Mesenchymal stem cell (in vitro differentiated cells and primary cell): ENCODE data around the gene VSX2.

Experiments used
- DNase-seq: peaks from one replicate; pipeline ENCODE4 v3.0.0-alpha.2; 2013
- H2AFZ ChIP-seq: one replicate; pipeline ENCODE4 v1.6.1; 2013; ENCODE audit warnings: low read depth, mild to moderate bottlenecking, control low read depth, inconsistent platforms, low read length, moderate library complexity
- H2AK5ac ChIP-seq: 2 replicates; pipeline ENCODE4 v1.6.1; 2013; ENCODE audit warnings: low read length, moderate library complexity, mild to moderate bottlenecking, inconsistent platforms; ENCODE audit not compliant: severe bottlenecking
- H2BK120ac ChIP-seq: one replicate; pipeline ENCODE4 v1.6.1; 2013; ENCODE audit warnings: low read depth, mild to moderate bottlenecking, inconsistent platforms, low read length, moderate library complexity
- H2BK12ac ChIP-seq, 2 experiments: one replicate each; pipeline ENCODE4 v1.6.1; 2013; ENCODE audit warnings: inconsistent platforms in 2 of 2, low read length in 2 of 2, mild to moderate bottlenecking in 2 of 2, moderate library complexity in 2 of 2, control low read depth in 1 of 2
- H2BK15ac ChIP-seq: one replicate; pipeline ENCODE4 v1.6.1; 2013; ENCODE audit warnings: mild to moderate bottlenecking, low read depth, inconsistent platforms; ENCODE audit not compliant: poor library complexity, severe bottlenecking
- H2BK5ac ChIP-seq: 2 replicates; pipeline ENCODE4 v1.6.1; 2013; ENCODE audit warnings: low read depth, mild to moderate bottlenecking, low read length, control low read depth, inconsistent platforms; ENCODE audit not compliant: poor library complexity, severe bottlenecking
- H3K14ac ChIP-seq, 2 experiments: one replicate each; pipeline ENCODE4 v1.6.1; 2013; ENCODE audit warnings: inconsistent platforms in 2 of 2, low read length in 2 of 2, control low read depth in 1 of 2, mild to moderate bottlenecking in 1 of 2, moderate library complexity in 1 of 2
- H3K18ac ChIP-seq, 2 experiments: one replicate each; pipeline ENCODE4 v1.6.1; 2013; ENCODE audit warnings: inconsistent platforms in 2 of 2, low read length in 2 of 2, control low read depth in 1 of 2, low read depth in 1 of 2, mild to moderate bottlenecking in 1 of 2
- H3K23ac ChIP-seq, 2 experiments: one replicate each; pipeline ENCODE4 v1.6.1; 2013; ENCODE audit warnings: inconsistent platforms in 2 of 2, low read length in 2 of 2, mild to moderate bottlenecking in 2 of 2, moderate library complexity in 2 of 2, control low read depth in 1 of 2
- H3K27ac ChIP-seq: 2 replicates; pipeline ENCODE4 v1.5.1; 2013; ENCODE audit warnings: mild to moderate bottlenecking, moderate library complexity, low read length, control low read depth, inconsistent platforms; ENCODE audit not compliant: poor library complexity, severe bottlenecking
- H3K27me3 ChIP-seq, 2 experiments: 2 replicates each; pipeline versions ENCODE4 v1.6.1 to v1.7.0; 2013; ENCODE audit warnings: low read length in 2 of 2, mild to moderate bottlenecking in 2 of 2, moderate library complexity in 2 of 2, control low read depth in 1 of 2, inconsistent platforms in 1 of 2; ENCODE audit not compliant: control insufficient read depth in 1 of 2, insufficient read depth in 1 of 2
- H3K36me3 ChIP-seq, 2 experiments: 2 replicates each; pipeline versions ENCODE4 v1.6.1 to v1.7.0; 2013; ENCODE audit warnings: low read length in 2 of 2, control low read depth in 1 of 2, inconsistent platforms in 1 of 2, low read depth in 1 of 2, mild to moderate bottlenecking in 1 of 2; ENCODE audit not compliant: insufficient read depth in 2 of 2, control insufficient read depth in 1 of 2
- H3K4ac ChIP-seq, 2 experiments: one replicate each; pipeline ENCODE4 v1.6.1; 2013; ENCODE audit warnings: inconsistent platforms in 2 of 2, low read length in 2 of 2, mild to moderate bottlenecking in 2 of 2, moderate library complexity in 2 of 2, control low read depth in 1 of 2, low read depth in 1 of 2
- H3K4me1 ChIP-seq: 2 replicates; pipeline ENCODE4 v1.6.1; 2013; ENCODE audit warnings: low read depth, low read length, control low read depth; ENCODE audit not compliant: control insufficient read depth, insufficient read depth
- H3K4me2 ChIP-seq: 2 replicates; pipeline ENCODE4 v1.6.1; 2013; ENCODE audit warnings: low read length, mild to moderate bottlenecking, inconsistent platforms; ENCODE audit not compliant: poor library complexity, severe bottlenecking
- H3K4me3 ChIP-seq, 2 experiments: 2 replicates each; pipeline versions ENCODE4 v1.5.1 to v1.7.0; 2013; ENCODE audit warnings: low read length in 2 of 2, mild to moderate bottlenecking in 2 of 2, control low read depth in 1 of 2, low read depth in 1 of 2; ENCODE audit not compliant: insufficient read depth in 1 of 2
- H3K79me1 ChIP-seq: replicated peaks from 2 replicates; pipeline ENCODE4 v1.6.1; 2013; ENCODE audit warnings: mild to moderate bottlenecking, control low read depth, low read length, inconsistent platforms; ENCODE audit not compliant: poor library complexity, severe bottlenecking
- H3K9ac ChIP-seq: 2 replicates; pipeline ENCODE4 v1.7.0; 2013; ENCODE audit warnings: mild to moderate bottlenecking, low read length, moderate library complexity
- H3K9me3 ChIP-seq: 2 replicates; pipeline ENCODE4 v1.7.0; 2013; ENCODE audit warnings: mild to moderate bottlenecking, low read length; ENCODE audit not compliant: control insufficient read depth
- H4K8ac ChIP-seq: one replicate; pipeline ENCODE4 v1.6.1; 2013; ENCODE audit warnings: inconsistent platforms, mild to moderate bottlenecking, low read length, moderate library complexity
- H4K91ac ChIP-seq: one replicate; pipeline ENCODE4 v1.6.1; 2013; ENCODE audit warnings: mild to moderate bottlenecking, low read length, inconsistent platforms
- WGBS: methylation state at CpG from one replicate; pipeline ENCODE4 v1.1.7; 2013; ENCODE audit warnings: mixed read lengths; 5-methylcytosine and 5-hydroxymethylcytosine counted together

Gene VSX2

DNA sequence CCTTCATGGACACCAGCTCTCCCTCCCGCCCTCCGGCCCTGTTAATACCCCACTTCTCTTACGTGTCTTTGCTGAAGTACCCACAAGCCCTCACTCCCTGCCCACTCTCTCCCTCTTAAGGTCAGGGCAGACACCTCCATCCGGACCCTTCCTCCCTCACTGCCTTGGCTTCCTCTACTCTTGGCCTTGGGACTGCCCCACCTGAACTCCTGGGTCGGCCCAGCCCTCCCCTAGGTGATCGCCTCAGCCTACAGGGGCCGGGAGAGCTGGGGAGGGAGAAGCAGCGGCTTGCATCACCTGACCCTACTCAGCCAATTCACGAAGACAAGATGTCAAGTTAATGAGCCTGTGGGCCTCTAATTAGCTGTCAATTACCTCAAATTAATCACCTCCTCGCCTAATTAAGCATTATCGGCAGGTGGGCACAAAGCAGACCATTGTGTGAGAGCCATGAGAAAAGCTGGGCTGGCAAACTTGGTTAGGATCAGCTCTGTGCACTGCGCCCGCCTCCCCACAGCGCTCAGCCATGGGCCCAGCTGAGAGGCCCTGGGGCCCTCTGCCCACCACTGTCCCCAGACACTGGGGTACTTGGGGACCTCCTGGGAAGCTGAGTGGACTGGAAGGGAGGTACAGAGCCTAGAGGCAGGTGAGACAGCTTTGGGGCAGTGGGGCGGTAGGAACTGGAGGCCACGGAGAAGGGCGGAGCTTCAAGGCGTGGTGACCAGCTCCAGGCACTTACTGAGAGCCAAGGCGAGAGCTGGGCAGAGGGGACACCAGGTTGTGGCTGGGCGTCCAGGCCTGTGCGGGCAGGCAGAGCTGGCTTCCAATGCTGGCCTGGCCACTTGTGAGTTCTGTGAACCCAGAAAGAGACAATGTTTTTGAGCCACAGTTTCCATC is 25.1 kb upstream of the VSX2 start:
- Histone ChIP-seq H2AFZ (no peak overlapping the region), H4K91ac (no peak overlapping the region), H3K9ac (no peak overlapping the region), H3K14ac (no peak overlapping the region), H2BK5ac (no peak overlapping the region), H3K36me3 (no peaks in the 10 kb centered on the region), H3K4ac (no peak overlapping the region), H2BK120ac (no peak overlapping the region), H3K4me1 (peaks cover 7% of the 10 kb centered on the region), H3K79me1 (no peaks in the 10 kb centered on the region), H3K27me3 (peaks cover 39 to 50% of the 10 kb centered on the region in 2 experiments), H4K8ac (no peak overlapping the region), H3K18ac (no peak overlapping the region), H3K4me2 (no peak overlapping the region), H3K23ac (no peak overlapping the region), H2AK5ac (no peak overlapping the region), H2BK15ac (no peak overlapping the region), H2BK12ac (no peak overlapping the region), H3K9me3 (no peaks in the 10 kb centered on the region), H3K4me3 (no peak overlapping the region), H3K27ac (no peak overlapping the region)
- no peak for DNase-seq
- WGBS, result 69% methylated on average over 21 of the region's 21 CpGs

DNA sequence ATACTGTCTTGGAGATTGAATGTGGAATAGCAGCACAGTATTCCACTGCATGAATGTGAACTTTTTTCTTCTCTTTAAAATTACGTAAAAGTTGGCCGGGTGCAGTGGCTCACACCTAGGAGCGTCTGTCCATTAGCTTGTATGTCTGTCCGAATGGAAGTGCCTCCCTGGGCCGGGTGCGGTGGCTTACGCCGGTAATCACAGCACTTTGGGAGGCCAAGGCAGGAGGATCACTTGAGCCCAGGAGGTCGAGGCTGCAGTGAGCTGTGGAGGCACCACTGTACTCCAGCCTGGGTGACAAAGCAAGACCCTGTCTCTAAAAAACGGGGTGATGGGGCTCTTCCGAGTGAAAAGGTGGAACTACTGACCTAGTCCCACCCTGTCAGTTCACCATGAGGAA is 22.6 kb upstream of the VSX2 start:
- 82% methylated on average over 11 of the region's 11 CpGs for whole genome bisulfite sequencing
- H3K27me3 ChIP-seq, result peaks cover 49 to 72% of the 10 kb centered on the region in 2 experiments

GRCh38 chr14:74217672-74218448 is 21.4 kb upstream of the VSX2 start:
- Histone ChIP-seq H4K8ac (peak overlapping the region; percentile 4), H3K4ac (no peak overlapping the region), H3K4me2 (peak overlapping the region; percentile 61), H3K4me1 (peaks cover 7% of the 10 kb centered on the region), H3K27ac (no peak overlapping the region), H3K27me3 (peaks cover 56 to 72% of the 10 kb centered on the region in 2 experiments), H2BK5ac (no peak overlapping the region), H2BK120ac (no peak overlapping the region), H3K36me3 (no peaks in the 10 kb centered on the region), H3K18ac (no peak overlapping the region), H3K9ac (no peak overlapping the region), H3K23ac (no peak overlapping the region), H2AK5ac (no peak overlapping the region), H3K14ac (no peak overlapping the region), H3K9me3 (no peaks in the 10 kb centered on the region), H3K79me1 (no peaks in the 10 kb centered on the region), H2BK12ac (no peak overlapping the region), H4K91ac (no peak overlapping the region), H2BK15ac (no peak overlapping the region), H2AFZ (no peak overlapping the region), H3K4me3 (peak overlapping the region in 1 of 2 experiments; percentile 62)
- DNase-seq, result peak; percentile 63
- 13% methylated on average over 40 of the region's 40 CpGs for WGBS

More for the DNA sequence above, 22.6 kb upstream of the VSX2 start:
- no peak for DNase-seq
- Histone ChIP-seq H2BK5ac (no peak overlapping the region), H3K9ac (no peak overlapping the region), H3K4me2 (no peak overlapping the region), H3K14ac (no peak overlapping the region), H3K4ac (no peak overlapping the region), H3K4me1 (peaks cover 7% of the 10 kb centered on the region), H3K23ac (no peak overlapping the region), H3K9me3 (no peaks in the 10 kb centered on the region), H3K18ac (no peak overlapping the region), H3K79me1 (no peaks in the 10 kb centered on the region), H2AK5ac (no peak overlapping the region), H2BK15ac (no peak overlapping the region), H3K4me3 (no peak overlapping the region), H2BK120ac (no peak overlapping the region), H4K91ac (no peak overlapping the region), H4K8ac (no peak overlapping the region), H2AFZ (no peak overlapping the region), H3K36me3 (no peaks in the 10 kb centered on the region), H3K27ac (no peak overlapping the region), H2BK12ac (no peak overlapping the region)

GRCh38 chr14:74218462-74218861 is 20.8 kb upstream of the VSX2 start:
- no peak overlapping the region for H3K4ac ChIP-seq
- H2BK15ac ChIP-seq, result no peak overlapping the region
- no peak overlapping the region for H3K18ac ChIP-seq
- H2BK120ac ChIP-seq, result no peak overlapping the region
- no peak overlapping the region for H3K4me3 ChIP-seq
- H2AK5ac ChIP-seq, result no peak overlapping the region
- H3K9ac ChIP-seq, result no peak overlapping the region
- no peak overlapping the region for H3K23ac ChIP-seq
- peaks cover 56 to 69% of the 10 kb centered on the region in 2 experiments for H3K27me3 ChIP-seq
- no peaks in the 10 kb centered on the region for H3K79me1 ChIP-seq
- no peak overlapping the region for H2BK5ac ChIP-seq
- H3K4me1 ChIP-seq, result peaks cover 7% of the 10 kb centered on the region
- H3K27ac ChIP-seq, result no peak overlapping the region
- no peak overlapping the region for H2BK12ac ChIP-seq
- no peak for DNase-seq
- no peak overlapping the region for H3K14ac ChIP-seq
- H3K36me3 ChIP-seq, result no peaks in the 10 kb centered on the region
- H3K4me2 ChIP-seq, result no peak overlapping the region
- H2AFZ ChIP-seq, result no peak overlapping the region
- H4K91ac ChIP-seq, result no peak overlapping the region
- WGBS, result 77% methylated on average over 4 of the region's 4 CpGs
- H3K9me3 ChIP-seq, result no peaks in the 10 kb centered on the region
- no peak overlapping the region for H4K8ac ChIP-seq
